ENCODE measurements around the gene STXBP4.
A peak's percentile ranks its signal among the peaks of the same experiment; 100 is the strongest.

STXBP4 gene

DNA sequence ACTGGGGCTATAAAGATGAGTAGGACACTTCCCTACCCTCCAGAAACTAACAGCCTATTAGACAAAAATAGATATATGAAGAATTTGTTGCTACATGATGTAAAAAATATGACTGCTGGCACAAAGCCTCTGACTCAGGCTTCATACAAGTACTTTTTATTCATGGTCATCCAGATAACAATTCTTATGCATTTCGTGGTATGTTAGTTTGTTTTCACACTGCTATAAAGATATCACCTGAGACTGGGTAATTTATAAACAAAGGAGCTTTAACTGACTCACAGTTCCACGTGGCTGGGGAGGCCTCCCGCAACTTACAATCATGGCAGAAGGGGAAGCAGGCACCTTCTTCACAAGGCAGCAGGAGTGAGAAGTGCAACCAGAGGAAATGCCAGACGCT, 183.7 kb downstream of the STXBP4 start:
- no peak overlapping the region for H3K27ac Mint-ChIP-seq

GRCh38 chr17:55154101-55154500, 185.5 kb downstream of the STXBP4 start:
- H3K27ac Mint-ChIP-seq = no peak overlapping the region
- no peak for DNase-seq
- H3K27me3 Mint-ChIP-seq = no peaks in the 10 kb centered on the region
- no peaks in the 10 kb centered on the region for H3K9me3 Mint-ChIP-seq
- H3K4me3 Mint-ChIP-seq = no peak overlapping the region
- H3K36me3 Mint-ChIP-seq (ENCODE audit: low read depth) = no peaks in the 10 kb centered on the region
- H3K4me1 Mint-ChIP-seq = no peaks in the 10 kb centered on the region
- ATAC-seq = no peak

More for the DNA sequence above, 183.7 kb downstream of the STXBP4 start:
- Mint-ChIP-seq H3K27me3 (no peaks in the 10 kb centered on the region), H3K4me1 (no peaks in the 10 kb centered on the region), H3K36me3 (ENCODE audit: low read depth) (no peaks in the 10 kb centered on the region), H3K4me3 (no peak overlapping the region), H3K9me3 (no peaks in the 10 kb centered on the region)
- ATAC-seq (no peak), DNase-seq (no peak)

DNA sequence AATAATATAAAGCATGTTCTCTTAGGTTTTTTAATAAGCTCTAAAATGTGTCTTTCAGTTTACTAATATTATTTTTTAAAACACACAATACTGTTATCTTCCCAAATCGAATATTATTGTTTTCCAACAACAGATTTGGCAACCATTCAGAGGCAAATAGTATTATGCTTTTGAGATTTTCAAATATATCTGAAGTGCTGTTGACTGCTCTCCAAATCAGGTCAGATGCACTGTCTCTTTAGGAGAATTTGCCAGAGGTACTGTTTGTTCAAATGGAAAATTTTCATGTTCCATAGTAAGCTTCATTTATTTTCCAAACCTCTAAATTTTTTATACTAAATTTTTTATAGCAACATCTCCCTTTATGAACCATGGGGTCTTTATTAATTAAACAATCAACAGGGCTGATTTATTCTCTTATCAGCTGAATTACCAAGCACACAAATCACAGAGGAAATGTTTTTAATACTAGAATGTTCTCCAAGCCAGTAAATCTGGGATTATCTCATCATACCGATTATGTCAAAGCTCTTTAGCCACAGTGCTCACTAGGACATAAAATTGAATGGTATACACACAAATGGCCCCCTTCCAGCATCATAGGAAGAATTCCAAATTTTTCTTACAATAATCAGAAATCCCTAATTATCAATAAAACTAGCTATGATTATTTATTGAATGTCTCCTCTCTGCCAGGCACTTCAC, 187.4 kb downstream of the STXBP4 start:
- no peaks in the 10 kb centered on the region for H3K36me3 Mint-ChIP-seq (ENCODE audit: low read depth)
- no peaks in the 10 kb centered on the region for H3K4me1 Mint-ChIP-seq
- ATAC-seq (no peak), DNase-seq (no peak)
- H3K27me3 Mint-ChIP-seq = no peaks in the 10 kb centered on the region
- H3K27ac Mint-ChIP-seq = no peak overlapping the region
- no peak overlapping the region for H3K4me3 Mint-ChIP-seq
- H3K9me3 Mint-ChIP-seq = no peaks in the 10 kb centered on the region

GRCh38 chr17:55157165-55157564, 188.6 kb downstream of the STXBP4 start:
- DNase-seq = no peak
- H3K27ac Mint-ChIP-seq = no peak overlapping the region
- no peak for ATAC-seq

DNA sequence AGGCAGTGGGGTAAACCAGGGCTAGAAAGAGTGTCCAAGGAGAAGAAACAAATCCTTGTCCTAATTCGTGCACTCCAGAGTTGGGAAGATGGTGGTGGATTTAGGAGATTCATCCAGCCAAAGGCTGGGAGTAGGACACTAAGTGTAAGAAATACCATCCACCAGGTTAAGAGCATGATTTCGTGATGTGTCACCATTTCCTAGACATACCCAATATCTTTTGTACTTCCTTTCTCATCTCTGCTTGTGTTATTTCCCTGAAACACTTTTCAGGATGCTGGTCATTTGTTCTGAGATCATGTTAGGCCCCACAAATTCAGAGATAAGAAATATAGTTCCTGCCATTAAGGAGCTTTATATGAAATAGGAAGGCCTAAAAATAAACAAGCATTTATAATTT, 189.9 kb downstream of the STXBP4 start:
- Mint-ChIP-seq H3K27me3 (no peaks in the 10 kb centered on the region), H3K4me1 (no peaks in the 10 kb centered on the region), H3K27ac (no peak overlapping the region), H3K9me3 (no peaks in the 10 kb centered on the region), H3K36me3 (ENCODE audit: low read depth) (no peaks in the 10 kb centered on the region), H3K4me3 (no peak overlapping the region)
- no peak for DNase-seq
- ATAC-seq = no peak

More at GRCh38 chr17:55157165-55157564, 188.6 kb downstream of the STXBP4 start:
- no peaks in the 10 kb centered on the region for H3K27me3 Mint-ChIP-seq
- H3K36me3 Mint-ChIP-seq (ENCODE audit: low read depth) = no peaks in the 10 kb centered on the region
- H3K4me3 Mint-ChIP-seq = no peak overlapping the region
- no peaks in the 10 kb centered on the region for H3K4me1 Mint-ChIP-seq
- H3K9me3 Mint-ChIP-seq = no peaks in the 10 kb centered on the region

GRCh38 chr17:55159251-55159650, 190.7 kb downstream of the STXBP4 start:
- ATAC-seq (no peak), DNase-seq (no peak)
- no peak overlapping the region for H3K27ac Mint-ChIP-seq
- no peak overlapping the region for H3K4me3 Mint-ChIP-seq
- H3K9me3 Mint-ChIP-seq = no peaks in the 10 kb centered on the region
- H3K36me3 Mint-ChIP-seq (ENCODE audit: low read depth) = no peaks in the 10 kb centered on the region
- H3K27me3 Mint-ChIP-seq = no peaks in the 10 kb centered on the region
- no peaks in the 10 kb centered on the region for H3K4me1 Mint-ChIP-seq

DNA sequence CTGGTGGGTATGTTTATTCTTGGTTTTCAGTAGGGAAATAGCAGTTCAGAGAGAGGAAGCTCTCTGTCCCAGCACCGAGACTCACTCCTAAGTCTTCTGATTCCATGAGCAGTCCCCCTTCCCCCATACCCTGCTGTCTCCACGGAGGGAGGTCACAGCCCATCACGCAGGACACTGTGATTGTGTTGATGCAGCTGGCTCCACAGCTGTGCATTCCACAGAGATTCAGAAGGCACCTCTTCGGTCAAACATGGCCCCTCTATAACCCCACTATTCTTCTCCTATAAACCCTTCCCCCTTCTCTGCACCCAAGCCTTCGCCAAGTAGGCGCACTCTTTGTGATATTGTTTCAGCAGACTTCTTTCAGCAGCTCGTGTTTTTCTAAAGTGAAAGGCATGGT, 191.9 kb downstream of the STXBP4 start:
- Mint-ChIP-seq H3K36me3 (ENCODE audit: low read depth) (no peaks in the 10 kb centered on the region), H3K27ac (no peak overlapping the region), H3K9me3 (no peaks in the 10 kb centered on the region), H3K4me3 (no peak overlapping the region), H3K4me1 (no peaks in the 10 kb centered on the region), H3K27me3 (no peaks in the 10 kb centered on the region)
- no peak for ATAC-seq
- no peak for DNase-seq

DNA sequence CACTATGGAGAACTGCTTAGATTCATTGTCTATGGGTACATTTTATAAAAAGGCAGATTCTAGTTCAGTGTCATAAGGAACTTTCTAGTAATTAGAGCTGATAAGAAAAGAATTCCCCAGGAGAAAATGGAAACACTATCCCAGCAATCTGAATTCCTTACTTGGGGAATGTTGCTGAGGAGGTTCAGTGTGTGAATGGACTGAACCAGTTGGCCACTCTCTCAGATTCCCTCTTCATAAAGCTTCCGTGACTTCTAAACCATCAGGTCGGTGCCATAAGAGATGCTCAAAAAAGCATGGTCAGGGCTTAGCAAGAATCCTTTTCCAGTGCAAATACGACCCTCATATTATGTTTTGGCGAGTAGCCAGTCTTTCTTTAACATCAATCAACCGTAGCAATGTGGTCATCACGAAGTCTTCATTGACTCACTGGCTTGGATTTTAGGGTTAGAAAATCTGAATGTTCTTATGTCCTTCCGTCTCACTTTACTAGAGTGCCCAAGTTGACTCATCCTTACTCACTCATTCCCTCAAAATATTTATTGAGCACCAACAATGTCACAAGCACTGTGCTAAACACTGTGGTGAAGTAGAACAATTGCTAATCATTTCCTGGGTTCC, 193.5 kb downstream of the STXBP4 start:
- ATAC-seq (peak; percentile 57), DNase-seq (no peak)
- no peaks in the 10 kb centered on the region for H3K27me3 Mint-ChIP-seq
- H3K36me3 Mint-ChIP-seq (ENCODE audit: low read depth) = no peaks in the 10 kb centered on the region
- no peaks in the 10 kb centered on the region for H3K4me1 Mint-ChIP-seq
- no peaks in the 10 kb centered on the region for H3K9me3 Mint-ChIP-seq
- H3K27ac Mint-ChIP-seq = no peak overlapping the region
- H3K4me3 Mint-ChIP-seq = no peak overlapping the region

GRCh38 chr17:55162556-55162946, 194.0 kb downstream of the STXBP4 start:
- Mint-ChIP-seq H3K36me3 (ENCODE audit: low read depth) (no peaks in the 10 kb centered on the region), H3K4me3 (no peak overlapping the region), H3K27ac (no peak overlapping the region), H3K27me3 (no peaks in the 10 kb centered on the region), H3K4me1 (no peaks in the 10 kb centered on the region), H3K9me3 (no peaks in the 10 kb centered on the region)
- ATAC-seq (no peak), DNase-seq (no peak)

DNA sequence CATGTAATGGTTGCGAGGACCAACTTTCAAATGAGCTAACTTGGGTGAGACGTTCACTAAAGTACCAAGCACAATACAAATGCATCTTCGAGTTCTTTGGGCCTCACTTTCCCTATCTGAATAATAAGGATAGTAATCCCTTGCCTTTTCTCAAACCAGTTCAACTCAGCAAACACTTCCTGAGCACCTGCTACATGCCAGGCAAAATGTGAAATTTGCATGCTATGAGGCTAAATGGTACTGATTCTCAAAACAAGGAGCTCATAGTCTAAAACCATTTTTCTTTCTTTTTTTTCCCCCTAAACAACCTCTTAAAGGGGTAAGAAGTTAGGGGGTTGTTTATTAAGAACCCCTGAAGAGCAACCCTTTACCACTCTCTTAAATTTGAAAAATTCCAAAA, 194.8 kb downstream of the STXBP4 start:
- Mint-ChIP-seq H3K27ac (no peak overlapping the region), H3K4me3 (no peak overlapping the region), H3K36me3 (ENCODE audit: low read depth) (no peaks in the 10 kb centered on the region), H3K27me3 (no peaks in the 10 kb centered on the region), H3K4me1 (no peaks in the 10 kb centered on the region), H3K9me3 (no peaks in the 10 kb centered on the region)
- no peak for ATAC-seq
- no peak for DNase-seq

DNA sequence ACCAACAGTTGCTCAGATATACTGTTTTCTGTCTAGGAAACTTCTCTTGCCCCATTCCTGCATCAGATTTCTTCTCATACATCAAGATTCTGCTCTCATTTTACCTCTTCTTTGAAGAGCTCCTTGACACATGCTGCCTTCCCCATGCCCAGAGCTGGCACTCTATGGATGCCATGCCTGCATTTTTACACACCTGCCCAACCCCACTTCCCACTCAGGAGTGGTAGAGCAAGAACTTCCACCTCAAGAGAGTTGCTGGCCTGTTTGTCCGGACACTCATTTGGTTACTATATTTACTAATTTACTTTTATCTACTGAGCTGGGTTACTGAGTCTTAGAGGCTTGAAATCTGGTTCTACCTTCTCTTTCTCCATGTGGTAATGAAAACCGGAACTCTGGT, 197.9 kb downstream of the STXBP4 start:
- no peaks in the 10 kb centered on the region for H3K36me3 Mint-ChIP-seq (ENCODE audit: low read depth)

DNA sequence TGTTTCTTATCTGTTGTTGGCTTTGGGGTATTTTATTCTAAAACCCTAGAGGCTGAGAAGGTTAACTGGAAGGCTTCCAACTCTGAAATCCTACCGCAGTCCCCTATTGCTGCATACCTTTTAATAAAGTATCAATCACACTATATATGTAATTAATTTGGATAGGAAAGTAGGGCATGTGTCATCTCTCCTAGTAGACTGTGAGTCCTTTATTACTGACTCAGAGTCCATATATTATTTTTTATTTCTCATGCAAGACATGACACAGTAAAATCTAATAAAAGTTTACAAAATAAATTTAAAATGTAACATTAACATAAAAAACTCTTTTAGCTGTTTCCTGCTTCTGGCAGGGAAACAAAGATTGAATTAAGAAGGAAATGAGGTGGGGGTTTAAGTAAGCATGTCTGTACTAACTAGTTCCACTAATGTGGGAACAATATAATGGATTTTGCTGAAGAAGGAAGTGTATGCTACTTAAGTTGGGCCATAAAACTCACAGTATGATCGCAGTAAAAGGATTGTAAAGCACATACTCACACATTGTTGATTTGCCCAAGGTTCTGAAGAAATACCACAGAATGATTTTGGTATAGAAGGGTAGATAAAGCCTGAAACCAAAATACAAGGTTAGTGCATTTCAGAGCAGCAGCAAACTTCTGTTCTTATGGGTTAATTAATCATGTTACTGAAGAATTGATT, 198.6 kb downstream of the STXBP4 start:
- ATAC-seq (no peak), DNase-seq (no peak)
- H3K27me3 Mint-ChIP-seq = no peaks in the 10 kb centered on the region
- H3K4me3 Mint-ChIP-seq = no peak overlapping the region
- no peak overlapping the region for H3K27ac Mint-ChIP-seq
- peaks cover 5% of the 10 kb centered on the region for H3K4me1 Mint-ChIP-seq
- H3K9me3 Mint-ChIP-seq = no peaks in the 10 kb centered on the region
- no peaks in the 10 kb centered on the region for H3K36me3 Mint-ChIP-seq (ENCODE audit: low read depth)

More for the DNA sequence above, 197.9 kb downstream of the STXBP4 start:
- Mint-ChIP-seq H3K27me3 (no peaks in the 10 kb centered on the region), H3K9me3 (no peaks in the 10 kb centered on the region), H3K4me3 (no peak overlapping the region), H3K27ac (no peak overlapping the region), H3K4me1 (peaks cover 5% of the 10 kb centered on the region)
- ATAC-seq = no peak
- DNase-seq = no peak

DNA sequence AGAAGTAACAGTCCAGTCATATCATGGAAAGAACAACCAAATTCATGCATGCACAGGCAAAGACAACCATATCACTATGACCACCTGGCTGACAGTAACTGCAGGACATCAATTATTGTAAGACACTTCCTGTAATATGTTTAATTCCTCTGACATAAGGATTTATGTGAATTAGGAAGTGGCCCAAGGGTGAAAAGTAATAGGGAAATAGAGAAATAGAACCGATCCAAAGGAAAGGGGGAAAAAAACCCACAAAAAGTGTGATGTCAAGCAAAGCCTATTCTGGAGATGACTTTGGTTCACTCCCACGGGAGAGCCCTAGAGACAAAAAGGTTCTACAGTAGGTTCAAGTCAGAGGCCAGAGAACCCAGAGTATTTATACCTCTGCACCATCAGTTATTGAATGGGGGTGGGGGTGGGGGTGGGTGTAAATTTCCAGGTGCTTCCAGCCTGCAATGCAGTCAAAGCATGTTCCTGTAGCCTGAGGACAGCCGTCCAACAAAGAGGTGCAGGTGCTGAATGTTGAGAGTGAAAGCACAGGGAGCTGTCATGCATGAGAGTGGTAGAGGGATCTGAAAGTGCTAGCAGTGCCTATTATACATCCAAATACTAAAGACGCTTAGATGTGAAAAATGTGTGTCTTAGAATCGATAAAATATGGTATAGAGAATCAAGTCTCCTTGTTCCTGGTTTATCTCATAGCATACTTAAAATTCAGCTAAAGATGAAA, 200.6 kb downstream of the STXBP4 start:
- Mint-ChIP-seq H3K4me1 (peaks cover 5% of the 10 kb centered on the region), H3K27ac (no peak overlapping the region), H3K36me3 (ENCODE audit: low read depth) (peaks cover 2% of the 10 kb centered on the region), H3K4me3 (no peak overlapping the region), H3K9me3 (peaks cover 5% of the 10 kb centered on the region), H3K27me3 (no peaks in the 10 kb centered on the region)
- no peak for ATAC-seq
- no peak for DNase-seq

GRCh38 chr17:55171634-55172328, 203.2 kb downstream of the STXBP4 start:
- peaks cover 11% of the 10 kb centered on the region for H3K9me3 Mint-ChIP-seq
- H3K36me3 Mint-ChIP-seq (ENCODE audit: low read depth) = peaks cover 6% of the 10 kb centered on the region
- DNase-seq = no peak
- no peak overlapping the region for H3K4me3 Mint-ChIP-seq
- H3K27ac Mint-ChIP-seq = no peak overlapping the region
- no peaks in the 10 kb centered on the region for H3K27me3 Mint-ChIP-seq
- no peak for ATAC-seq
- peaks cover 13% of the 10 kb centered on the region for H3K4me1 Mint-ChIP-seq
